Measurements from ENCODE around the gene C10orf90. TPM values are rescaled to one million over a fixed set of nuclear protein-coding genes. Genes with fewer than 3 reads are reported as not detected.

Gene C10orf90
- total RNA-seq, 1 experiment from 2014 or later, result 0.18 TPM

- TF ChIP-seq EZH2 (IDR thresholded peaks at IDR 0.05; ENCODE audit: low read length, unreplicated experiment) (no peak), EZH2phosphoT487 (IDR thresholded peaks at IDR 0.05; ENCODE audit: borderline replicate concordance, low read length) (no peak), CTCF (conservative IDR thresholded peaks at IDR 0.05; ENCODE audit: low read depth, low read length) (no peak)
- no peak overlapping the region for H3K4me3 ChIP-seq (ENCODE audit: low read length)
- H2AFZ ChIP-seq (ENCODE audit: low read length), result no peak overlapping the region
- no peaks in the 10 kb centered on the region for H3F3A ChIP-seq (ENCODE audit: low read length, unreplicated experiment)
- no peaks in the 10 kb centered on the region for H3K9me2 ChIP-seq (replicated peaks; ENCODE audit: low read length)
- H3K9me3 ChIP-seq (ENCODE audit: low read length), result no peaks in the 10 kb centered on the region
- ChIA-PET POLR2A (ENCODE audit: unreplicated experiment) (no interaction called here), CTCF (no interaction called here)
- H3K27me3 ChIP-seq (ENCODE audit: low read length), result no peaks in the 10 kb centered on the region
- H3K27ac ChIP-seq (ENCODE audit: low read length), result no peak overlapping the region
- ATAC-seq (no peak), DNase-seq (no peak)
- H3K79me2 ChIP-seq (ENCODE audit: low read length), result no peaks in the 10 kb centered on the region
- no TSS peak for BruUV-seq (replicated peaks)
- H4K20me1 ChIP-seq (ENCODE audit: low read length), result no peaks in the 10 kb centered on the region
- no peaks in the 10 kb centered on the region for H3K36me3 ChIP-seq (ENCODE audit: low read depth, low read length)
- peaks cover 1% of the 10 kb centered on the region for H3K4me1 ChIP-seq (ENCODE audit: insufficient read depth, low read length)
- H3K9ac ChIP-seq (ENCODE audit: low read length), result no peak overlapping the region
- H3K4me2 ChIP-seq (ENCODE audit: low read length), result no peak overlapping the region
- intact Hi-C loops (cut with micrococcal nuclease), result no loop called here
Observed at GRCh38 chr10:126669168-126669567, 1.3 kb downstream of the C10orf90 start.

GRCh38 chr10:126668505-126668904 is 2.0 kb downstream of the C10orf90 start:
- no peak overlapping the region for H3K27ac ChIP-seq (ENCODE audit: low read length)
- H3K36me3 ChIP-seq (ENCODE audit: low read depth, low read length), result no peaks in the 10 kb centered on the region
- no peak overlapping the region for H2AFZ ChIP-seq (ENCODE audit: low read length)
- no peak for DNase-seq
- CTCF ChIA-PET, result no interaction called here
- no peaks in the 10 kb centered on the region for H4K20me1 ChIP-seq (ENCODE audit: low read length)
- H3K4me3 ChIP-seq (ENCODE audit: low read length), result no peak overlapping the region
- H3F3A ChIP-seq (ENCODE audit: low read length, unreplicated experiment), result no peaks in the 10 kb centered on the region
- H3K4me2 ChIP-seq (ENCODE audit: low read length), result no peak overlapping the region
- intact Hi-C loops (cut with micrococcal nuclease), result no loop called here
- ATAC-seq, result no peak
- H3K9me2 ChIP-seq (replicated peaks; ENCODE audit: low read length), result no peaks in the 10 kb centered on the region
- no peaks in the 10 kb centered on the region for H3K9me3 ChIP-seq (ENCODE audit: low read length)
- H3K4me1 ChIP-seq (ENCODE audit: insufficient read depth, low read length), result peaks cover 8% of the 10 kb centered on the region
- POLR2A ChIA-PET (ENCODE audit: unreplicated experiment), result no interaction called here
- H3K9ac ChIP-seq (ENCODE audit: low read length), result no peak overlapping the region
- no peaks in the 10 kb centered on the region for H3K79me2 ChIP-seq (ENCODE audit: low read length)
- BruUV-seq (replicated peaks), result no TSS peak
- no peaks in the 10 kb centered on the region for H3K27me3 ChIP-seq (ENCODE audit: low read length)
- no peak for TF ChIP-seq EZH2 (IDR thresholded peaks at IDR 0.05; ENCODE audit: low read length, unreplicated experiment)
- TF ChIP-seq EZH2phosphoT487 (IDR thresholded peaks at IDR 0.05; ENCODE audit: borderline replicate concordance, low read length), result no peak
- TF ChIP-seq CTCF (conservative IDR thresholded peaks at IDR 0.05; ENCODE audit: low read depth, low read length), result no peak

GRCh38 chr10:126667568-126667967 is 2.9 kb downstream of the C10orf90 start:
- peaks cover 9% of the 10 kb centered on the region for H3K4me1 ChIP-seq (ENCODE audit: insufficient read depth, low read length)
- no peak overlapping the region for H3K4me2 ChIP-seq (ENCODE audit: low read length)
- ATAC-seq, result no peak
- TF ChIP-seq EZH2phosphoT487 (IDR thresholded peaks at IDR 0.05; ENCODE audit: borderline replicate concordance, low read length) (no peak), EZH2 (IDR thresholded peaks at IDR 0.05; ENCODE audit: low read length, unreplicated experiment) (no peak)
- no peak overlapping the region for H3K9ac ChIP-seq (ENCODE audit: low read length)
- no peak overlapping the region for H3K4me3 ChIP-seq (ENCODE audit: low read length)
- no peak overlapping the region for H3K27ac ChIP-seq (ENCODE audit: low read length)
- H3K27me3 ChIP-seq (ENCODE audit: low read length), result no peaks in the 10 kb centered on the region
- ChIA-PET CTCF (no interaction called here), POLR2A (ENCODE audit: unreplicated experiment) (no interaction called here)
- H3K79me2 ChIP-seq (ENCODE audit: low read length), result no peaks in the 10 kb centered on the region
- H3K9me3 ChIP-seq (ENCODE audit: low read length), result no peaks in the 10 kb centered on the region
- no peak overlapping the region for H2AFZ ChIP-seq (ENCODE audit: low read length)
- no peaks in the 10 kb centered on the region for H3K9me2 ChIP-seq (replicated peaks; ENCODE audit: low read length)
- intact Hi-C loops (cut with micrococcal nuclease), result no loop called here
- BruUV-seq (replicated peaks), result no TSS peak
- H3F3A ChIP-seq (ENCODE audit: low read length, unreplicated experiment), result no peaks in the 10 kb centered on the region
- H3K36me3 ChIP-seq (ENCODE audit: low read depth, low read length), result no peaks in the 10 kb centered on the region
- no peak for DNase-seq
- no peaks in the 10 kb centered on the region for H4K20me1 ChIP-seq (ENCODE audit: low read length)
